NCI-H460 (cell line): ENCODE results near the gene PPP2R5C. TPM values are rescaled to one million over a fixed set of nuclear protein-coding genes. Genes with fewer than 3 reads are reported as not detected.

Source experiments
- small RNA-seq, 2 experiments: library from RNA; depleted of rRNA; stranded (forward); fragments of <200 nt; gene quantifications; one replicate each; pipeline ENCODE3, GENCODE V24; 2014
- total RNA-seq: library from RNA; depleted of rRNA; stranded (reverse); fragments of >200 nt; shearing (Covaris generic); gene quantifications from 2 replicates; pipeline ENCODE4 v1.2.3, GENCODE V29; 2014; rRNA removed

The PPP2R5C gene
- total RNA-seq, 1 experiment from 2014 or later, result 352 TPM

Small RNA genes within 50 kb of the gene (small RNA-seq; reads per million reads assigned to genes)
- gene AL118558.2, result 0 to 0.06 reads per million in 2 experiments
- gene RNU6-790P, result 0 reads per million in 2 experiments

Other genes starting within 250 kb of the PPP2R5C start
- not detected in 2 replicates for gene DIO3, start 200.2 kb upstream of the PPP2R5C start, total RNA-seq
- 1,235 and 1,394 TPM in 2 replicates for gene DYNC1H1, start 202.9 kb downstream of the PPP2R5C start, total RNA-seq